ENCODE results near the gene ROCK1. TPM values are rescaled to one million over a fixed set of nuclear protein-coding genes. Genes with fewer than 3 reads are reported as not detected.

The ROCK1 gene
- total and polyA plus RNA-seq, 11 donors = 14.1 to 46.2 (median 33.9) TPM

GRCh38 chr18:21101172-21101571 lies 10.4 kb downstream of the ROCK1 start:
- H3K4me3 ChIP-seq = no peak overlapping the region
- H3K27ac ChIP-seq = no peak overlapping the region
- WGBS, 4 donors = 64 to 78% (median 70%) methylated on average over 2 of the region's 2 CpGs
- DNase-seq = no peak
- no peak for ATAC-seq
- TF ChIP-seq POLR2A (IDR thresholded peaks at IDR 0.05) = no peak
- TF ChIP-seq CTCF (IDR thresholded peaks at IDR 0.05) = no peak
- peaks cover 0 to 74% (median 42%) of the 10 kb centered on the region in 12 donors for H3K4me1 ChIP-seq
- no peaks in the 10 kb centered on the region for H3K9me3 ChIP-seq
- no peaks in the 10 kb centered on the region for H3K27me3 ChIP-seq
- intact Hi-C loops (cut with DNase I) = loop anchor here in 6 of 10 donors (5.0 to 10.0 kb wide), 5 partner anchors 46 to 126 kb away; no protein-coding TSS in a partner anchor
- no peaks in the 10 kb centered on the region for H3K36me3 ChIP-seq

GRCh38 chr18:21100678-21101077 lies 10.9 kb downstream of the ROCK1 start:
- TF ChIP-seq CTCF (IDR thresholded peaks at IDR 0.05) (no peak), POLR2A (IDR thresholded peaks at IDR 0.05) (no peak)
- Histone ChIP-seq H3K4me1 (peaks cover 0 to 69% (median 37%) of the 10 kb centered on the region in 12 donors), H3K9me3 (no peaks in the 10 kb centered on the region), H3K4me3 (no peak overlapping the region), H3K36me3 (no peaks in the 10 kb centered on the region), H3K27ac (no peak overlapping the region), H3K27me3 (no peaks in the 10 kb centered on the region)
- WGBS, 4 donors = 55 to 66% (median 62%) methylated on average over 2 of the region's 2 CpGs
- ATAC-seq (peak in 2 of 4 donors; percentile 36 to 39), DNase-seq (no peak)
- intact Hi-C loops (cut with DNase I) = loop anchor here in 6 of 10 donors (5.0 to 10.0 kb wide), 5 partner anchors 46 to 126 kb away; no protein-coding TSS in a partner anchor

- Histone ChIP-seq H3K9me3 (no peaks in the 10 kb centered on the region), H3K36me3 (no peaks in the 10 kb centered on the region), H3K4me3 (no peak overlapping the region), H3K27me3 (no peaks in the 10 kb centered on the region), H3K4me1 (peaks cover 0 to 63% (median 32%) of the 10 kb centered on the region in 12 donors), H3K27ac (no peak overlapping the region)
- DNase-seq (no peak), ATAC-seq (no peak)
- intact Hi-C loops (cut with DNase I) = loop anchor here in 6 of 10 donors (5.0 to 10.0 kb wide), 5 partner anchors 45 to 125 kb away; no protein-coding TSS in a partner anchor
- TF ChIP-seq CTCF (IDR thresholded peaks at IDR 0.05) (no peak), POLR2A (IDR thresholded peaks at IDR 0.05) (no peak)
Observed at GRCh38 chr18:21100146-21100545, 11.5 kb downstream of the ROCK1 start.

- no peak for TF ChIP-seq CTCF (IDR thresholded peaks at IDR 0.05)
- TF ChIP-seq POLR2A (IDR thresholded peaks at IDR 0.05) = no peak
- intact Hi-C loops (cut with DNase I) = loop anchor here in 1 of 10 donors (10.0 kb wide), 1 partner anchor 75 kb away; no protein-coding TSS in a partner anchor
- ATAC-seq (peak in 1 of 4 donors; percentile 9), DNase-seq (no peak)
- H3K27me3 ChIP-seq = no peaks in the 10 kb centered on the region
- peaks cover 0 to 59% (median 31%) of the 10 kb centered on the region in 12 donors for H3K4me1 ChIP-seq
- no peaks in the 10 kb centered on the region for H3K36me3 ChIP-seq
- 83 to 87% (median 85%) methylated on average over 9 of the region's 9 CpGs for WGBS, 4 donors
- no peaks in the 10 kb centered on the region for H3K9me3 ChIP-seq
- no peak overlapping the region for H3K4me3 ChIP-seq
- no peak overlapping the region for H3K27ac ChIP-seq
Observed at GRCh38 chr18:21099442-21099841, 12.2 kb downstream of the ROCK1 start.

Data from heart left ventricle (tissue), 16 donors.